GM21717 (cell line): ENCODE data around the gene NRROS.
"Not testable (repeated sequence)": the region's sequence is repeated elsewhere in the genome, so short reads cannot be mapped to it uniquely, and the experiment has no call there.

Experiments used
- ATAC-seq: cut with Tn5 transposase; IDR thresholded peaks from one replicate; pipeline ENCODE4 v1.9.1; 2021; ENCODE audit warnings: mild to moderate bottlenecking, moderate library complexity; ENCODE audit not compliant: unreplicated experiment

The NRROS gene

DNA sequence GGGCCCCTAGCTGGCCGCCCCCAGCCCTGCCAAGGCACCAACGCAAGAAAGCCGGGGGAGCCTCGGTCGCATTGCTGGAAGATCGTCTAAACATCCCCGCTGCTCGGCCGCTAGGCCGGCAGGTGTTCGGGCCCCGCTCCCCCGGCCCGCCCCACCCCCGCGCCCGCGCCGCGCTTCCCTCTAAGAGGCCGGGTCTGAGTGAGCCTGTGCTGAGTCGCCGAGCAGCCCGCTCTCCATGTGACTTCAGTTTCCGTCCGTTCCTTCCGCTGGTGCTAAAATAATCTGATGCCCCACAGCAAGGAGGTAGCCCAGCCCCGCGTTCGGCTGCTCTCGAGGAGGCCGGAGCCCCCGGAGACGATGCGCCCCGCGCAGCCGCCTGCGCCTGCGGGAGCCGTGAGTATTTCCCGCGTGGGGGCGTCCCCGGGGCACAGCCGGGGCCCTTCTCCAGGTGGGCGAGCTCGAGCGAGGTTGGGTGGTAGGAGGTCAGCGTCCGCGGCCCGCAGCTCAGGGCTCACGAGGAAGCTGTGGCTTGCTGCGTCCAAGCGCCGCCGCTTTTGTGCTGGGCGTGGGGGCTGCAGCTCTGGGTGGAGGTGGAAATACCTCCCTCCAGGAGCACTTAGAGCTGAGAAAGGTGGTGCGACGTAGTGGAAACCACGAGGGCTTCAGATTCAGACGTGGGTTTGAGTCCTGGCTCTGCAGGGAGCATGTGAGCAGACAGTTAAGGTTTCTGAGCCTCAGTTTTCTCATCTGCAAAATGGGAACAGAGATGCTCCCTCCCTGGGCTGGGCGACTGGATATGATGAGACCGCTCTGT is at the start of gene NRROS:
Gene NRROS, plus strand, starts transcription at position 212 of the 814 bp plus-strand sequence. CDS start 14,846 bp downstream, outside the sequence.
- ATAC-seq = peak; percentile 42

DNA sequence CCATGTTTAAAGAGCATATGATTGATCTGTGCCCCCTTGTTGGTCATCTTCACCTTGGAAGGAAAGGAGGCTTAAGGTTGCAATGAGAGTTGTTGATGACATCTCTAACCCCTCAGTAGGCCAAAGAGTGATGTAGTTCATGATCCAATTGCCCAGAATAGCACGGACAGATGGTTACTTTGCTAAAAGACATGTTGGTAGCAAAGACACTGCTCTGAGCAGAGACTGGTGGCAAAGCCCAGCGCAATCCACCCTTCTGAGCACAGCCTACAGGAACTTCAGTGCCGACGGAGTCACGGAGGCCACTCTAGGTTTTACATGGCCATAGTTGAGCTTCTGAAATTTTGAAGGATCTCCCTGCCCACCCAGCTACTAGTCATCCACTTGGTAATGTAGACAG is 49.2 kb upstream of the NRROS start:
- ATAC-seq = no peak

DNA sequence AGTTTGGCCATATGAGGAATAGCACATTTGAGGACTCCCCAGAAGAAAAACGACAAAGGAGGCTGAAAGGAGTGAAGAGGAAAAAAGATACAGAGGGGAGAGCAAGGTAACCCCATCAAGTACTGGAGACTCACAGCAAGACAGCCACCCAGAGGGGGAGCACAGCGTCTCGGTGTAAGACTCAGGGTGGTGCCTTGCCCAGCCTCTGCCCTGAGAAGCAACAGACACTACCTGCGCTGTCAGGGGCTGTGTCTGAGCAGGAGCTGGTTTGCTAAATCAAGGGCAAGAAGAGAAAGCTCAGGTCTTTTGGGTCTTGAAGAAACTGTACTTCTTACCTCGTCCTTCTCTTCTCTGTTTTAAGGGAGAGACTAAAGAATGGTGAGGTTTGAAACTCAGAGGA is 43.1 kb upstream of the NRROS start:
- ATAC-seq = no peak

DNA sequence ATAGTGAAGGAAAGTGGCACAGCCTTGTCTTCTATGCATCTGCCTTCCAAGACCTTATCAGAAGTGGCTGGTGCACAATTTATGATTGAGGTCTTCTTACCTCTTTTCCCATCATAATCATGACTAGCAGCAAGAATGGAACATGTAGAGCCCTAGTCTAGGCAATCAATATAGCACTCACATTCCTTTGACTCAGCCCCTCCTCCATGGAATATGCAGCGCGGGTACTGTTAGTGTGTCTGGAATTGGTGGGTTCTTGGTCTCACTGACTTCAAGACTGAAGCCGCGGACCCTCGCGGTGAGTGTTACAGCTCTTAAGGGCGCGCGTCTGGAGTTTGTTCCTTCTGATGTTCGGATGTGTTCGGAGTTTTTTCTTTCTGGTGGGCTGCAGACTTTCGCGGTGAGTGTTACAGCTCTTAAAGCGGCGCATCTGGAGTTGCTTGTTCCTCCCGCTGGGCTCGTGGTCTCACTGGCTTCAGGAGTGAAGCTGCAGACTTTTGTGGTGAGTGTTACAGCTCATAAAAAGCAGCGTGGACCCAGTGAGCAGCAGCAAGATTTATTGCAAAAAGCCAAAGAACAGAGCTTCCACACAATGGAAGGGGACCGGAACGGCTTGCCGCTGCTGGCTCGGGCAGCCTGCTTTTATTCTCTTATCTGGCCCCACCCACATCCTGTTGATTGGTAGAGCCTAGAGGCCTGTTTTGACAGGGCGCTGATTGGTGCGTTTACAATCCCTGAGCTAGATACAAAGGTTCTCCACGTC is 41.3 kb upstream of the NRROS start:
- not testable (repeated sequence) for ATAC-seq

DNA sequence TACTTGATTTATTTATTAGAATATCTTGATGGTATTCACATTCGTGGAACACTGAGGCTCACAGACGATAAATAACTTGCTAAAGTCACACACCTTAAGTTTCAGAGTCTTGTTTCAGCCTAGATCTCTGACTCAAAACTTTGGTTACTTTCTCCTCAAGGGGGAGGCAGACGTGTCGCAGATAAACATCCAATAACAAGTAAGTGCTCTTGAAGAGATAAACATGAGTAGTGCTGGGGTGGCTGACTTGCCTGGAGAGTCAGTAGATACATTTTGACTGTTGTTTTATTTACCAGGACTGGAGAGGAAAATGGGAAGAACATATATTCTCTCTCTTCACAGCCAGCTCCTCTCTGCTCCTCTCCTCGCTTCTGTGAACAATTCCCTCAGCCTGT is 39.8 kb upstream of the NRROS start:
- no peak for ATAC-seq

DNA sequence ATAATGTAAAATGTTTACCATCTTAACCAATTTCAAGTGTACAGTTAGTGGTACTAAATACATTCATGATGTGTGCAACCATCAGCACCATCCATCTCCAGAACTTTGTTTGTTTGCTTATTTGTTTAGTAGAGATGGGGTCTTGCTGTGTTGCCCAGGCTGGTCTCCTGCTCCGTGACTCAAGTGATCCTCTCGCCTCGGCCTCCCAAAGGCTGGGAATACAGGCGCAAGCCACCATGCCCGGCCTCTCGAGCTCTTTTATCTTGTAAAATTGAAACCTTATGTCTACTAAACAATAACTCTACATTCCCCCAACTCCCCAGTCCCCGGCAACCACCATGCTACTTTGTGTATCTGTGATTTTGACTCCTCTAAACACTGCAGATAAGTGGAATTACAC is 39.1 kb upstream of the NRROS start:
- ATAC-seq = no peak

DNA sequence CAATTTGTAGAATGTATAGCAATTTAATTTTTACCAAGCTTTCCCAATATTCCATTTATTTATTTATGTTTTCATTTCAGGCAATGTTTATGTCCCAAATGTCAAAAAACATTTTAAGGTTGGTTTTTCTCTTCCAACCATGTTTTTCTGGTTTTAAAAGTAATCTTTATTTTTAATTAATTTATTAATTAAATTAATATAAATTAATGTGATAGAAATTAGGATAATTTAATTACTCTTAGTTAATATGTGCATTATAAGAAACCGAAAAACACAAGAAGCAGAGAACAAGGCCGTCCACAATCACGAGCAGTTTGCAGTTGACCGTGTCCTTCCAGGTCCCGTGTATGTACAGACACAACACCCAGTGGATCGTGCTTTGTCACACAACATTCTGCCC is 36.8 kb upstream of the NRROS start:
- no peak for ATAC-seq

DNA sequence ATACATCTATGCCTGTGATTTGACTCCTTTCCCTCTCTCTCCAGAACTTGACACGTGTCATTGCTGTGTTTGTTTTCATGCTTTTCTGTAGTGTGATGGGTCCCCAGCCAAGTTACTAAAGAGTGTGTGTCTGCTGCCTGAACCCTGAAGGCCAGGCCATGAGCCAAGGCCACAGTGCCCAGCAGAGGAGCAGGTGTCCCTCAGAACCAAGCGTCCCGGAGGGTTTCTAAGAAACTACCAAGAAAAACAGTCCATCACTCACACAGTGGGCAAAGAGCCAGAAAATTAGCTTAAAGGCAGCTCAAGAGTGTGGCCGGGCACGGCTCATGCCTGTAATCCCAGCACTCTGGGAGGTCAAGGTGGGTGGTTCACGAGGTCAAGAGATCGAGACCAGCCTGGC is 35.8 kb upstream of the NRROS start:
- ATAC-seq = no peak

DNA sequence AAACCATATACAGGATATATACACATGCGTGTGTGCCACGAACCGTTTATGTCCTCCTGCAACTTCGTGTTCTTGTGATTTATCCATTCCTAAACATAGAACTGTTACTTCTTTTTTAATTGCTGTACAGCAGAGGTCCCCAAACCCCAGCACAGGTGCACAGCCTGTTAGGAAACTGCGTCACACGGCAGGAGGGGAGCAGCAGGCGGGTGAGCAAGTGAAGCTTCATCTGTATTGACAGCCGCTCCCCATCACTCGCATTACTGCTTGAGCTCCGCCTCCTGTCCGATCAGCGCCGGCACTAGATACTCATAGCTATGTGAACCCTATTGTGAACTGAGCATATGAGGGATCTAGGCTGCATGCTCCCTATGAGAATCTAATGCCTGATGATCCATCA is 34.9 kb upstream of the NRROS start:
- no peak for ATAC-seq

DNA sequence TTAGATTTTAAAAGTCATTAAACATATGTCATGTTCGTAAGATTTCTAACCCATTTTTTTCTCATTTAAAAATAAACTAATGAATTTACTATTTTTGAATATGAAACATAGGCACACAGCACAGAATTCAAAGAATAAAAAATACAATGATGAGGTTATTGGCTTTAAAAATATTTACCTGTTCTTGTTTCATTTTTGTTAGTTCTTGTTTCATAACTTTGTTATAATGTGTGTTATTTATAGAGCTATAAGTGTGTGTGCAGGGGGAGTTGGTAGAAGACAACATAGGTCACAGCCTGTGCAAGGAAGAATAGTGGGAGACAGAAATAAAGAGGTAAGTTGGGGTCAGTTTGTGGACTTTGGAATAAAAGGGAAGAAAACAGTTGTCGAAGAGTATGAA is 30.8 kb upstream of the NRROS start:
- no peak for ATAC-seq

DNA sequence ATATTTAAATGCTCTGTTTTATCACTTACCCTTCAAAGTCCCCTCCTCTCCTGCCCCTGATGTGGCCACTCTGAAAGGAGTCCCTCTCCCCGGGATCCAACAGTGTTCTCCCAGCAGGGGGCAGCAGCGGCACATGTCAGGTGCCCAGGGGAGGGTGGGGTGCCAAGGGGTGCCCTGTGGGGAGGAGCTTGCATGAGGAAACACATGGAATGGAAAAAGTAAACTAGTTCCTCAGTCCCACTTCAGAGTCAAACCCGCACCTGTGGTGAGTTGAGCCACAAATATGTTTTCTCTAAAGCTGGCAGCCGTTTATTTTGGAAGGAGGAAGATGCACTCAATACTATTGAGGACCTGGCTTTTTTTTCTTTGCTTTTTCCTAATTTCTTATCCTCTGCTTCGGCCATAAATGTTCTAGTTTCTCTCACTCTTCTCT is 30.1 kb upstream of the NRROS start:
- ATAC-seq = peak; percentile 73

DNA sequence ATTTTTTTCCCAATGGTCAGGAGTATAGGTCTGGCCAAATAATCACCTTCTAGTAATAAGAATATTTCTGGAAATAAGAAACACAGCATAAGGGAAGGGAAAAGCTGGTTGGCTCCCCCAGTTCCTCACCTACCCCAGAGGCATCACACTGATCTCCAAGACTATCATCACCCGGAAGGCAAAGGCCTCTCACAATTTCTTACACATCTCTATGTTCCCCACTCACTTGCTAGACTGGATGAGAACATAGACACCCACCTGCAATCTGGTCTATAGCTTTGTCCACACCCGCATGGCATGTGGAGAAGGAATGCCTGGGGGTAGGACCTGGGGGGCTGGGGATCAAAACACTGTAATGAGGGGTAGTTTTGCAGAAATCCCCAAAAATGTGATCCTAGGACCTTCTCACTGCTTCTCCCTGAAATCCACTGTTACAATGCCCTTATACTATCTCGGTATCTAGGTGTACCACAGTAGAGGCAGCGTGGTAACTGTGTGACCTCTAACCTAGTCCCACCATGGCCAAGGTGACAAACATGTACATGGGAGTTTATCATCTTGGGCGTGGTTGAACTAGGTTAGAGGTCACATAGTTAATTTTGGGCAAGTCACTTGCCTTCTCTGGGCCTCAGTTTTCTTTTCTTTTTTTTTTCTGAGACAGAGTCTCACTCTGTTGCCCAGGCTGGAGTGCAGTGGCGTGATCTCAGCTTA is 29.5 kb upstream of the NRROS start:
- ATAC-seq = no peak

DNA sequence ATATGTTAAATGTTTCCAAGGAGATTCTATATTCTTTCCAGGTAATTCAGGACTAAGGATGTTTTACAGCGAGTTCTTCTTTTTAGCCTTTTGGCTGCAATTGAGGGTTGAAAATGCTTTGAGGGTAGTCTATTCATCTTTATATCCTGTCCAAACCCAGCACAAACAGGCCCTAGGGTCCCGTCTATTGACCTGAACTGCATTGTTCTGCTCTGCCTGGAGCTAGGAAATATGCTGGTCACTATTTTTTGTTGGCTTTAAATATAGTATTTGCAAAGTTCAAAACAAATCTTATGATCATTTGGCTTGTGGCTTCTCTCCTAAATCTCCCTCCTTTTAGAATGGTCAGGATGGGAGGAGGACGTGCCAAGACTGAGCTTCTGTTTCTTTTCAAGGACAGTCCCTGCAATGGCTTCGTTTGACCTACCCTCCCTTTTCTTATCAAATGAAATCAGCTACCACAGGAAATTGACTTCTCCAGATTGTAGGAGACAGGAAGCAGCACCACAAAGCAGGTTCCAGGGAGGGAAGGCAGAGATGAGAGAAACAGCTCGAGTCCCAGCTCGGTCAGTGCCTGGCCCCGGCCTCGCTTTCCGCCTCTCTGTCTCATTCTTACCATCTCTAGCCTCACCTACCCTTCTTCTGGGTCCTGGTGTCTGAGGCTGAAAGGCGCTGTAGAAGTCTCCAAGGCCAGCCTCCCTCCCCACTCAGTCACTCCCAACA is 27.6 kb upstream of the NRROS start:
- no peak for ATAC-seq

DNA sequence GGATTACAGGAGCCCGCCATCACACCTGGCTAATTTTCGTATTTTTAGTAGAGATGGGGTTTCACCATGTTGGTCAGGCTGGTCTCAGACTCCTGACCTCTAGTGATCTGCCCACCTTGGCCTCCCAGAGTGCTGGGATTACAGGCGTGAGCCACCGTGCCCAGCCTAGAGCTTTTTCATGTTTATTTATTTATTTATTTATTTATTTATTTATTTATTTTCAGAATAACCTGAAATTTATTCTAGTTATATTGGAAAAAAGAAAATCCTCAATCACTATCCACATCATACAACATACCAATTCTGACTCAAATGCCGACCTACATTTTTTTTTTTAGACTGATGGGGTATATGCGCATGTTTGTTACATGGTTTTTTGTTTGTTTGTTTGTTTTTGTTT is 24.3 kb upstream of the NRROS start:
- ATAC-seq = not testable (repeated sequence)

DNA sequence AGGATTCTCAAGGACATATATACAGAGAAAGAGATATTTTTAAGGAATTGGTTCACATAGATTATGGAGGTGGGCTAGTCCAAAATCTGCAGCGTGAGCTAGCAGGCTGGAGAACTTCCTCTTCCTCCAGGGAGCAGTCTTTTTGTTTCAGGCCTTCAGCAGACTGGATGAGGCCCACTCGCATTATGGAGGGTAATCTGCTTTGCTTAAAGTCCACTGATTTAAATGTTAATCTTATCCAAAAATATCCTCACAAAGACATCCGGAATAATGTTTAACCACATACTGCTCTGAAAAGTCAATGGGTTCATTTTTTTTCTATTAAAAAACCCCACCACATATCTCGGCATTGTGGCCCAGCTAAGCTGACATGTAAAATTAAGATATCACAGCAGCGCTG is 22.2 kb upstream of the NRROS start:
- ATAC-seq = no peak

DNA sequence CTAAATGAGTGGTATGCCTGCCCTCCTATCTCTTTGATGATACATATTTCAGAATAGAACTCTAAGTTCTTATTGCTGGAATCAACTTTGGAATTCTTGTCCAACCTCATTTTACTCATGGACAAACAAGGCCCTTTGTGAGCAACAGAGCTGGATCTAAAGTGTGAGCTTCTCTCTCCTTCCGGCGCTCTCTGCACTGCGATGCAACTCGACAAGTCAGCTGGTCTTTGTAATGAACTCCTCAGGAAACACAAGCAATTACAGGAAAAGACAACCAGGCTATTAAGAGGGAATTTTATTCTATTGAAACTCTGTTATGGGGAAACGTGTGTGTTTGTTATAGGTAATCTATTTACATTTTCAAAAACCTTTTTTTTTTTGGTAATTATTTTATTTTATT is 20.3 kb upstream of the NRROS start:
- no peak for ATAC-seq

DNA sequence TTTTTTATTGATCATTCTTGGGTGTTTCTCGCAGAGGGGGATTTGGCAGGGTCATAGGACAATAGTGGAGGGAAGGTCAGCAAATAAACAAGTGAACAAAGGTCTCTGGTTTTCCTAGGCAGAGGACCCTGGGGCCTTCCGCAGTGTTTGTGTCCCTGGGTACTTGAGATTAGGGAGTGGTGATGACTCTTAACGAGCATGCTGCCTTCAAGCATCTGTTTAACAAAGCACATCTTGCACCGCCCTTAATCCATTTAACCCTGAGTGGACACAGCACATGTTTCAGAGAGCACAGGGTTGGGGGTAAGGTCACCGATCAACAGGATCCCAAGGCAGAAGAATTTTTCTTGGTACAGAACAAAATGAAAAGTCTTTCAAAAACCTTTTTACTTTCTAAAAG is 19.9 kb upstream of the NRROS start:
- ATAC-seq = not testable (repeated sequence)

DNA sequence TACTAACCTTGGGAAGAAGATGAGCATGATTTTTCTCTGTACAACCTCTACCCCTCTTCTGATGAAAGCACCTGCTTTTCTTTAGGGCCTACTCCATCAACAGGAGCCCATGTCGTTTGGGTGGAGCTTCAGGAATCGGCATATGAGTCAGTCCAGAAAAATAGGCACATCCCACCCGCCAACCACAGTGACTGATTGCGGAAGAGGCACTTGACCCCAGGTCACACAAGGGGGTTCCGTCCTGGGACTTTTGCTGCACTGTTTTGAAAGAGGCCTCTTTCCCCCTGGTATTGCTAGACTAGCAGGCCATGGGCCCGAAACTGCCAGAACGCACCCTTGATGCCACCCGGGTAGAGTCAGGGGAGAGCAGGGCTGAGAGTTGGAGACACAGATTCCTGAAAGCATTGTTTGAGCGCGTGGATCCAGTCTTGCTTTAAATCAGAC is 19.3 kb upstream of the NRROS start:
- ATAC-seq = no peak

DNA sequence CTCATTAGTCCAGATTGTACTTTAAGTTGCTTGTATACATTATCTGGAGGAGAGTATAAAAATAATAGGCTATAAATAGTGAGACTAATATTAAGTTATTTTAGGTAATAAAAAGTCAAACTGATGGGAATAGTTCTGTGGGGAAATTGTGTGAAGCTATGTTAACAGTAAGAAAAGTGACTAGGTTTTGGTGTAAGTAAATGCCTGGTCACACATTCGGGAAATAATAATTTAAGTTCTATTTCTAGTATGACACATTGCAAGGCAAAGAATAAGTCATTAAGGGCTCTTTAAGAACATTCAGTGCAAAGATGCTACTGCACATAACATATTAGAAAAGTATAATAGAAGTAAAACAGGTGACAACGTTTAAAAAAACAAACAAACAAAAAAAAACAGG is 18.8 kb upstream of the NRROS start:
- no peak for ATAC-seq

DNA sequence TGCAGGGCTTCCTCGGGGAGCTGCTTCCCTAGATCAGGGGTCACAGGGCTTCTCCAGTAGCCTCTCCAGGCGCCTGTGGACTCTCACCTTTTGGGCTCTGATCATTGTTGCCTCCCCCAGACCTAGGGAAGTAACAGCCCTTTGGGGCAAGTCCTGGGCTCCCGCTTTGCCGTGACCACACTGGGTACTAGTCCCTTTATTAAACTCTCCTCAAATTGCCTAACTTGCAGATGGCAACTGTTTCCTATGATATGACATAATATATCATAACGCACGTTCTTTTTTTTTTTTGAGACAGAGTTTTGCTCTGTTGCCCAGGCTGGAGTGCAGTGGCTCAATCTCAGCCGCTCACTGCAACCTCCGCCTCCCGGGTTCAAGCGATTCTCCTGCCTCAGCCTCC is 17.9 kb upstream of the NRROS start:
- no peak for ATAC-seq
